ENCODE results near the gene PPEF2.
"Not testable (repeated sequence)": the region's sequence is repeated elsewhere in the genome, so short reads cannot be mapped to it uniquely, and the experiment has no call there.

PPEF2 gene

GRCh38 chr4:75935628-75936027 is 33.4 kb upstream of the PPEF2 start:
- no peak overlapping the region for H3K4me3 ChIP-seq (ENCODE audit: low read length)
- no peak for TF ChIP-seq CTCF (IDR thresholded peaks at IDR 0.05; ENCODE audit: insufficient read depth, low read depth, low read length, missing control alignments)
- DNase-seq (ENCODE audit: low read depth) = no peak

- no peak overlapping the region for H3K4me3 ChIP-seq (ENCODE audit: low read length)
- no peak for TF ChIP-seq CTCF (IDR thresholded peaks at IDR 0.05; ENCODE audit: insufficient read depth, low read depth, low read length, missing control alignments)
- no peak for DNase-seq (ENCODE audit: low read depth)
Measured at GRCh38 chr4:75930152-75930551, 27.9 kb upstream of the PPEF2 start.

- H3K4me3 ChIP-seq (ENCODE audit: low read length); DNase-seq (ENCODE audit: low read depth): not testable (repeated sequence)
Measured at GRCh38 chr4:75924916-75925315, 22.7 kb upstream of the PPEF2 start.

- TF ChIP-seq CTCF (IDR thresholded peaks at IDR 0.05; ENCODE audit: insufficient read depth, low read depth, low read length, missing control alignments) = no peak
- DNase-seq (ENCODE audit: low read depth) = no peak
Measured at GRCh38 chr4:75924309-75924827, 22.1 kb upstream of the PPEF2 start.

GRCh38 chr4:75922588-75922987 is 20.3 kb upstream of the PPEF2 start:
- no peak for TF ChIP-seq CTCF (IDR thresholded peaks at IDR 0.05; ENCODE audit: insufficient read depth, low read depth, low read length, missing control alignments)
- H3K4me3 ChIP-seq (ENCODE audit: low read length) = no peak overlapping the region
- no peak for DNase-seq (ENCODE audit: low read depth)

More at GRCh38 chr4:75924309-75924827, 22.1 kb upstream of the PPEF2 start:
- H3K4me3 ChIP-seq (ENCODE audit: low read length) = no peak overlapping the region

- TF ChIP-seq CTCF (IDR thresholded peaks at IDR 0.05; ENCODE audit: insufficient read depth, low read depth, low read length, missing control alignments) = no peak
- H3K4me3 ChIP-seq (ENCODE audit: low read length) = no peak overlapping the region
- DNase-seq (ENCODE audit: low read depth) = no peak
Measured at GRCh38 chr4:75921910-75922309, 19.7 kb upstream of the PPEF2 start.

GRCh38 chr4:75920327-75920726 is 18.1 kb upstream of the PPEF2 start:
- no peak for TF ChIP-seq CTCF (IDR thresholded peaks at IDR 0.05; ENCODE audit: insufficient read depth, low read depth, low read length, missing control alignments)
- DNase-seq (ENCODE audit: low read depth) = no peak
- no peak overlapping the region for H3K4me3 ChIP-seq (ENCODE audit: low read length)

Data from epithelial cell of esophagus (primary cell).